Activated T-helper 2 cell treated with anti-CD3 and anti-CD28 coated beads, Interferon-gamma antibody, Interleukin-2, Interleukin-4, amounts not matched to agents 10 μg/mL and 5 μg/mL and 100 μg/mL, durations not matched to agents 14 hours and 24 hours and 36 hours (primary cell): Measurements from ENCODE around the gene CEP170. TPM values are rescaled to one million over a fixed set of nuclear protein-coding genes. Genes with fewer than 3 reads are reported as not detected.

Source experiments
- DNase-seq: peaks from one replicate; pipeline ENCODE4 v3.0.0; 2021; ENCODE audit warnings: low spot score
- H3K27ac Mint-ChIP-seq: one replicate; pipeline ENCODE4 v1.8.0; 2021; ENCODE audit warnings: mixed read lengths
- H3K27me3 Mint-ChIP-seq: one replicate; pipeline ENCODE4 v1.8.0; 2021; ENCODE audit warnings: low read depth, mixed read lengths
- H3K36me3 Mint-ChIP-seq: one replicate; pipeline ENCODE4 v1.8.0; 2021; ENCODE audit warnings: low read depth, mixed read lengths
- H3K4me1 Mint-ChIP-seq: one replicate; pipeline ENCODE4 v1.8.0; 2021; ENCODE audit warnings: low read depth, mixed read lengths
- H3K4me3 Mint-ChIP-seq: one replicate; pipeline ENCODE4 v1.8.0; 2021; ENCODE audit warnings: low read depth, mild to moderate bottlenecking, moderate library complexity, mixed read lengths
- H3K9me3 Mint-ChIP-seq: one replicate; pipeline ENCODE4 v1.8.0; 2021; ENCODE audit warnings: mixed read lengths
- intact Hi-C: fragments of 100-400 bp; cut with micrococcal nuclease; formaldehyde crosslinking; loops from one replicate; pipeline ENCODE4 v1.15.1; 2023
- total RNA-seq: library from RNA; stranded (reverse); gene quantifications from 2 replicates; pipeline ENCODE4 v1.2.3, GENCODE V29; 2022

CEP170 gene
- total RNA-seq = 50.6 and 53.4 TPM in 2 replicates

GRCh38 chr1:243254927-243255790 lies at the start of gene CEP170:
Gene CEP170 (minus strand): TSS chr1:243255281. CDS start chr1:243225280, 30,001 bp downstream.
- intact Hi-C loops = loop anchor here (1.0 to 10.0 kb wide), 10 partner anchors 32 to 1607 kb away; partner anchors contain the start of genes EXO1 and HNRNPU
- no peaks in the 10 kb centered on the region for H3K27me3 Mint-ChIP-seq
- DNase-seq = peak; percentile 85
- H3K27ac Mint-ChIP-seq = peak within 1 kb of the TSS; percentile 100
- H3K36me3 Mint-ChIP-seq = peaks cover 11% of the 10 kb centered on the region
- no peaks in the 10 kb centered on the region for H3K9me3 Mint-ChIP-seq
- peaks cover 22% of the 10 kb centered on the region for H3K4me1 Mint-ChIP-seq
- H3K4me3 Mint-ChIP-seq = peak within 1 kb of the TSS; percentile 97

DNA sequence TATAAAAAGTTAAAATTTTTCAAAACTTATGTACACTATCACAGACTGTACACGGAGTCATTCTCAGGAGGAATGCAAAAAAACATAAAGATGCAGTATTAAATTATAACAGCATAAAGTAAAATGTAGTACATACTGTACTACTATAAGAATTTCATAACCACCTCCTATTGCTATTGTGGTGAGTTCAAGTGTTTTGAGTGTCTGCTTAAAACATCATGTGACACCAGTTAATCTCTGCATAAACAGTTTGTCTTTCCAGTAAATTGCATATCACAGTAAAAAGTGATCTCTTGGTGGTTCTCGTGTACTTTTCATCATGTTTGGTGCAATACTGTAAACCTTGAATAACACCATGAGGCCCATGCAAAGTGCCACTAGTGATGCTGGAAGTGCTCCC lies 46.0 kb upstream of the CEP170 start:
- Mint-ChIP-seq H3K36me3 (peaks cover 41% of the 10 kb centered on the region), H3K4me3 (no peak overlapping the region), H3K9me3 (peaks cover 15% of the 10 kb centered on the region), H3K27me3 (no peaks in the 10 kb centered on the region), H3K27ac (no peak overlapping the region), H3K4me1 (no peaks in the 10 kb centered on the region)
- no peak for DNase-seq
- intact Hi-C loops = no loop called here

DNA sequence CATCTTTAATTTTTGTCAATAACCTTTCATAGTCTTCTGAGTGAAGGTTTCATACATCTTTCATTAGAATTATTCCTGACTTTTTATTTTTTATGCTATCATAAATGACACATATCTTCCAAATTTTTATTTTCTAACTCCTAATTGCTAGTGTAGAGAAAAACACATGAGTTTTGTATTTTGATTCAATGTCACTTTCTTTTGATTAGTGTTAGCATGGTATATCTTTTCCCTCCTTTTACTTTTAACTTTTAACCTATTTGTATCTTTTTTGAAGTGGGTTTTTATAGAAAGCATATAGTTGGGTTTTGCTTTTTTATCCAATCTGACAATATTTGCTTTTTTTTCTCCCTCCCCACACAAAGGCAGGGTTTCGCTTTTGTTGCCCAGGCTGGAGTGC lies 44.0 kb upstream of the CEP170 start:
- Mint-ChIP-seq H3K27me3 (no peaks in the 10 kb centered on the region), H3K4me1 (peaks cover 2% of the 10 kb centered on the region), H3K27ac (no peak overlapping the region), H3K4me3 (no peak overlapping the region), H3K36me3 (peaks cover 57% of the 10 kb centered on the region), H3K9me3 (peaks cover 32% of the 10 kb centered on the region)
- intact Hi-C loops = no loop called here
- DNase-seq = no peak

DNA sequence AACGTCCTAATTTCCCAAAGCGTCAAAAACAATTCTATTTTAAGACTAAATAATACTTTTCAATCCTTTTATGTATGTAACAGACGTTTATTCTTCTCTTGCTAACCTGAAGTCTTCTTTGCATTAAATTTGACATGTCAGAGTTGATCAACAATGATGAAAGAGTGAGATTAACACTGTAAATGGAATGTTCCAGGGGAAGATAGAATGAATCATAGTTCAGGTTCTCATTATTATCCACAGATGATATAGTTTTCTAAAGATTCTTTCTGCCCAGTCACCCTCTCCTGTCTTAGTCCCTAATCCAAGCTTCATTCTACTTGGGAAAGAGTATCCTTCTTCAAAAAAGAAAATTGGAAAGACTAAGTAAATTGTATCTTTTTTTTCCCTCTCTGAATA lies 39.6 kb upstream of the CEP170 start:
- Mint-ChIP-seq H3K36me3 (peaks cover 80% of the 10 kb centered on the region), H3K9me3 (peaks cover 42% of the 10 kb centered on the region)
- no peak for DNase-seq

GRCh38 chr1:243293941-243294722 lies 39.1 kb upstream of the CEP170 start:
- no peak for DNase-seq
- Mint-ChIP-seq H3K27ac (no peak overlapping the region), H3K9me3 (peaks cover 41% of the 10 kb centered on the region), H3K27me3 (no peaks in the 10 kb centered on the region), H3K4me1 (peaks cover 2% of the 10 kb centered on the region), H3K4me3 (no peak overlapping the region), H3K36me3 (peaks cover 82% of the 10 kb centered on the region)
- intact Hi-C loops = no loop called here

More for the DNA sequence above, 39.6 kb upstream of the CEP170 start:
- Mint-ChIP-seq H3K4me1 (peaks cover 2% of the 10 kb centered on the region), H3K27me3 (no peaks in the 10 kb centered on the region), H3K4me3 (no peak overlapping the region), H3K27ac (no peak overlapping the region)
- intact Hi-C loops = no loop called here

DNA sequence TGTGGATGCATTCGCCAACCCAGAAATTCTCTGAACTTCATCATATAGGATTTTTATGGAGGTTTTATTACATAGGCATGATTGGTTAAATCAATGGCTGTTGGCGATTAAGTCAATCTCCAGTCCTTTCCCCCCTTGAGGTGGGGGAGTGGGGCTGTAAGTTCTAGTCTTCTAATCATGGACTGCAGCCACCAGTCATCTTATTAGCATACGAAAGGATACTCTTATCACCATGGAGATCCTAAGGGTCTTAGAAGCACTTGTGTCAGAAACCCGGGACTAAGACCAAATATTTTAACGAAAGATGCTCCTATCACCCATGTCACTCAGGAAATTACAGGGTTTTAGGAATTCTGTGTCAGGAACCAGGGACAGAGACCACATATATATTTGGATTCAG lies 37.0 kb upstream of the CEP170 start:
- intact Hi-C loops = no loop called here
- DNase-seq = no peak
- Mint-ChIP-seq H3K4me1 (peaks cover 13% of the 10 kb centered on the region), H3K9me3 (peaks cover 38% of the 10 kb centered on the region), H3K27me3 (no peaks in the 10 kb centered on the region), H3K4me3 (no peak overlapping the region), H3K36me3 (peaks cover 80% of the 10 kb centered on the region), H3K27ac (no peak overlapping the region)

DNA sequence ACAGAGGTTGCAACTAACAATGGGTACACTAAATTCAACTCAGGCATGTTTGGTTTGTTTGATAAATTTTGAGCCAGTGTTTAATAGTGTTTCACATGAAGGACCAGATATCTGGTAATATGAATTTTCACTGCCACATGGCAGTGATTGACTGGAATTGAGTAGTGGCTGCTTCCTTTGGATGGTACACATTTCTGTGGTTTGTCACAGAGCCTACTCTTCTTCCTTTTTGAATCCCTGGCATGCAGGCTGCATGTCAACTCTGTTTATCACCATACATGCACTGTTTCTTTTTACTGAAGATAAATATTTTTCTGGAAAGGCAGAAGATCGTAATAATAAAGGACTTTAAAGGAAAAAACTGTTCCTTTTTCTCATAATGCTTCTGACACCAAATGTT lies 36.2 kb upstream of the CEP170 start:
- H3K27ac Mint-ChIP-seq = no peak overlapping the region
- intact Hi-C loops = no loop called here
- no peak overlapping the region for H3K4me3 Mint-ChIP-seq
- DNase-seq = no peak
- peaks cover 19% of the 10 kb centered on the region for H3K4me1 Mint-ChIP-seq
- peaks cover 77% of the 10 kb centered on the region for H3K36me3 Mint-ChIP-seq
- H3K27me3 Mint-ChIP-seq = no peaks in the 10 kb centered on the region
- peaks cover 34% of the 10 kb centered on the region for H3K9me3 Mint-ChIP-seq

DNA sequence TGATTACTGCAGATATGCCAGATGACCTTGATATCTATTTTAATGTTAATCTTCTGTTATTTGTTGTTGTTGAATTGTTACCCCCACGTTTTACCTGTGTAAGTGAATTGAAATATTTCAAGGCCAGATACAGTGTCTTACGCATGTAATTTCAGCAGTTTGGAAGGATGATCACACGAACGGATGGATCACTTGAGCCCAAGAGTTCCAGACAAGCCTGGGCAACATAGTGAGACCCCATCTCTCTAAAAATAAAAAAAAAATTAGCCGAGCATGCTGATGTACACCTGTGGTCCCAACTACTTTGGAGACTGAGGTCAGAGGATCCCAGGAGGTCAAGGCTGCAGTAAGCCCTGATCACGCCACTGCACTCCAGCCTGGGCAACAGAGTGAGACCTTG lies 33.0 kb upstream of the CEP170 start:
- Mint-ChIP-seq H3K9me3 (peaks cover 7% of the 10 kb centered on the region), H3K27me3 (no peaks in the 10 kb centered on the region), H3K4me1 (peaks cover 25% of the 10 kb centered on the region), H3K27ac (peak overlapping the region; percentile 72), H3K36me3 (peaks cover 64% of the 10 kb centered on the region), H3K4me3 (no peak overlapping the region)
- intact Hi-C loops = no loop called here
- no peak for DNase-seq

DNA sequence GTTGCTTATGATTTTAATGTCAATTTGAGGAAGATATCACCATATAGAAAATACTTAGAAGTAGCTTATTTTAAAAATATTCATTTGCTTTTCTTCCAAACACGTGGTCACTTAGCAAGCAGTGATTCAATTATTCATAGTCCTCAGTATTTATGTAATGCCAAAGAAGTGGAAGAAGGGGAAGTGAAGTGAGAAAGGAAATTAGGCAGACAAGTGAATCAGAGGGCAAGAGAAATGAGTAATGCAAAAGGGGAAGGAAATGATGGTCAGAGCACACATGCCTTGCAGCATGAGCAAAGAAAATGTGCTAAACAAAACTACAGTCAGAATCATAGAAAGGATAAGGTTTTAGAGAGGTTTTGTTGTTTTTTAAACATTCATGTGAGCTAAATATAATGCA lies 32.6 kb upstream of the CEP170 start:
- Mint-ChIP-seq H3K4me1 (peaks cover 25% of the 10 kb centered on the region), H3K27ac (peak overlapping the region; percentile 72), H3K36me3 (peaks cover 62% of the 10 kb centered on the region), H3K27me3 (no peaks in the 10 kb centered on the region), H3K4me3 (no peak overlapping the region), H3K9me3 (peaks cover 3% of the 10 kb centered on the region)
- no peak for DNase-seq
- intact Hi-C loops = loop anchor here (1.0 kb wide), 1 partner anchor 32 kb away; the partner anchor contains the start of gene CEP170

DNA sequence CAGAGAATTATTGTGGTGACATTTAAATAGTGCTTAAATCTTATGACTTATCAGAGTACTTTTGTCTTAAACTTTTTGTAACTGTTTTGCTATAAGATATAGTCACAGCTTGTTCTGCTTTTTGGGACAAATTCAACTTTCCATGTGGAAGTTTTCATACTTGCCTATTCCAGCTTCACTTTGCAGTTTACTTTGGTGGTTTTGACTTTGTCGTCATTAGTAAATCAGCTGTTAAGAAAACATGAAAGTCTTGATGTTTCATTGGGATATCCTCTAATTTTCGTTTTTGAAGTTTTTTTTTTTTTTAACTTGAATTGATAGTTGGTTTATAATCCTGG lies 32.0 kb upstream of the CEP170 start:
- H3K27ac Mint-ChIP-seq = no peak overlapping the region
- H3K4me1 Mint-ChIP-seq = peaks cover 25% of the 10 kb centered on the region
- H3K27me3 Mint-ChIP-seq = no peaks in the 10 kb centered on the region
- no peak for DNase-seq
- no peak overlapping the region for H3K4me3 Mint-ChIP-seq
- H3K9me3 Mint-ChIP-seq = no peaks in the 10 kb centered on the region
- intact Hi-C loops = loop anchor here (1.0 kb wide), 1 partner anchor 32 kb away; the partner anchor contains the start of gene CEP170
- H3K36me3 Mint-ChIP-seq = peaks cover 62% of the 10 kb centered on the region

GRCh38 chr1:243286409-243287122 lies 31.5 kb upstream of the CEP170 start:
- Mint-ChIP-seq H3K27ac (no peak overlapping the region), H3K4me3 (no peak overlapping the region), H3K36me3 (peaks cover 60% of the 10 kb centered on the region), H3K27me3 (no peaks in the 10 kb centered on the region), H3K4me1 (peaks cover 25% of the 10 kb centered on the region), H3K9me3 (no peaks in the 10 kb centered on the region)
- intact Hi-C loops = loop anchor here (1.0 kb wide), 1 partner anchor 31 kb away; the partner anchor contains the start of gene CEP170
- no peak for DNase-seq

DNA sequence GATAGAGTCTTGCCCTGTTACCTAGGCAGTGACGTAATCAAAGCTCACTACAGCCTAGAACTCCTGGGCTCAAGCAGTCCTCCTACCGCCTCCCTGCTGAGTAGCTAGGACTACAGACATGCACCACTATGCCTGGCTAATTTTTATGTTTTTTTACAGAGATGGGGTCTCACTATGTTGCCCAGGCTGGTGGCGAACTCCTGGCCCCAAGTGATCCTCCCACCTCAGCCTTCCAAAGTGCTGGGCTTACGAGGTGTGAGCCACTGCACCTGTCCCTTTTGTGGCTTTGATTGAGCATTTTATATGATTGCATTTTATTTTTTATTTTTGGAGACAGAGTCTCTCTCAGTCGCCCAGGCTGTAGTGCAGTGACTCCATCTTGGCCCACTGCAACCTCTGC lies 26.6 kb upstream of the CEP170 start:
- Mint-ChIP-seq H3K9me3 (no peaks in the 10 kb centered on the region), H3K4me1 (peaks cover 16% of the 10 kb centered on the region), H3K4me3 (no peak overlapping the region), H3K27me3 (no peaks in the 10 kb centered on the region), H3K36me3 (peaks cover 48% of the 10 kb centered on the region), H3K27ac (no peak overlapping the region)
- no peak for DNase-seq
- intact Hi-C loops = no loop called here
